ENCODE data around the gene MMP21.

The MMP21 gene

GRCh38 chr10:125792342-125793300 lies 17.0 kb upstream of the MMP21 start:
- DNase-seq (ENCODE audit: low read depth), result no peak

- no peak for DNase-seq (ENCODE audit: low read depth)
Measured at GRCh38 chr10:125788156-125789034, 12.8 kb upstream of the MMP21 start.

GRCh38 chr10:125785791-125786190 lies 10.2 kb upstream of the MMP21 start:
- no peak for DNase-seq (ENCODE audit: low read depth)

GRCh38 chr10:125783957-125784356 lies 8.3 kb upstream of the MMP21 start:
- DNase-seq (ENCODE audit: low read depth), result no peak

GRCh38 chr10:125783408-125783807 lies 7.8 kb upstream of the MMP21 start:
- DNase-seq (ENCODE audit: low read depth), result no peak

- no peak for DNase-seq (ENCODE audit: low read depth)
Measured at GRCh38 chr10:125782616-125783015, 7.0 kb upstream of the MMP21 start.

- no peak for DNase-seq (ENCODE audit: low read depth)
Measured at GRCh38 chr10:125782054-125782453, 6.4 kb upstream of the MMP21 start.

- DNase-seq (ENCODE audit: low read depth), result no peak
Measured at GRCh38 chr10:125781374-125781773, 5.8 kb upstream of the MMP21 start.

GRCh38 chr10:125779403-125780327 lies 4.0 kb upstream of the MMP21 start:
- no peak for DNase-seq (ENCODE audit: low read depth)

- DNase-seq (ENCODE audit: low read depth), result no peak
Measured at GRCh38 chr10:125778556-125778955, 2.9 kb upstream of the MMP21 start.

- DNase-seq (ENCODE audit: low read depth), result no peak
Measured at GRCh38 chr10:125777806-125778205, 2.2 kb upstream of the MMP21 start.

GRCh38 chr10:125774581-125775191 lies 935 bp downstream of the MMP21 start:
- DNase-seq (ENCODE audit: low read depth), result no peak

GRCh38 chr10:125773687-125774543 lies 1.7 kb downstream of the MMP21 start:
- DNase-seq (ENCODE audit: low read depth), result no peak

- no peak for DNase-seq (ENCODE audit: low read depth)
Measured at GRCh38 chr10:125772864-125773180, 2.8 kb downstream of the MMP21 start.

- DNase-seq (ENCODE audit: low read depth), result no peak
Measured at GRCh38 chr10:125772112-125772863, 3.3 kb downstream of the MMP21 start.

GRCh38 chr10:125770844-125771243 lies 4.8 kb downstream of the MMP21 start:
- DNase-seq (ENCODE audit: low read depth), result no peak

GRCh38 chr10:125769175-125769574 lies 6.4 kb downstream of the MMP21 start:
- no peak for DNase-seq (ENCODE audit: low read depth)

- DNase-seq (ENCODE audit: low read depth), result no peak
Measured at GRCh38 chr10:125768219-125768855, 7.3 kb downstream of the MMP21 start.

GRCh38 chr10:125766511-125766910 lies 9.1 kb downstream of the MMP21 start:
- no peak for DNase-seq (ENCODE audit: low read depth)
